Mesendoderm (in vitro differentiated cells): ENCODE measurements around the gene ALG1L2.
"Not testable (repeated sequence)": the region's sequence is repeated elsewhere in the genome, so short reads cannot be mapped to it uniquely, and the experiment has no call there.

Source experiments
- DNase-seq: peaks from one replicate; pipeline ENCODE4 v3.0.0; 2013
- H2AK5ac ChIP-seq: 2 replicates; pipeline ENCODE4 v1.6.1; 2013; ENCODE audit warnings: low read length, inconsistent platforms
- H2BK120ac ChIP-seq: 2 replicates; pipeline ENCODE4 v1.6.1; 2013; ENCODE audit warnings: low read depth, mild to moderate bottlenecking, low read length, moderate library complexity, mixed read lengths
- H2BK15ac ChIP-seq: replicated peaks from 2 replicates; pipeline ENCODE4 v1.6.1; 2013; ENCODE audit warnings: low read depth, mild to moderate bottlenecking, moderate library complexity
- H2BK5ac ChIP-seq: 2 replicates; pipeline ENCODE4 v1.6.1; 2013; ENCODE audit warnings: low read length, inconsistent platforms
- H3K18ac ChIP-seq: 2 replicates; pipeline ENCODE4 v1.6.1; 2013; ENCODE audit warnings: mild to moderate bottlenecking, low read length, mixed read lengths
- H3K23ac ChIP-seq: one replicate; pipeline ENCODE4 v1.6.1; 2013; ENCODE audit warnings: low read length
- H3K27ac ChIP-seq: 2 replicates; pipeline ENCODE4 v1.5.1; 2013; ENCODE audit warnings: low read depth, mild to moderate bottlenecking, inconsistent platforms, low read length, moderate library complexity
- H3K27me3 ChIP-seq: 2 replicates; pipeline ENCODE4 v1.6.1; 2013; ENCODE audit warnings: low read length, control low read depth, mild to moderate bottlenecking, inconsistent platforms; ENCODE audit not compliant: insufficient read depth, poor library complexity
- H3K36me3 ChIP-seq: 2 replicates; pipeline ENCODE4 v1.6.1; 2013; ENCODE audit warnings: low read length, inconsistent platforms; ENCODE audit not compliant: control insufficient read depth, insufficient read depth
- H3K4ac ChIP-seq: one replicate; pipeline ENCODE4 v1.6.1; 2013; ENCODE audit warnings: low read depth, mild to moderate bottlenecking, low read length, moderate library complexity
- H3K4me1 ChIP-seq: 2 replicates; pipeline ENCODE4 v1.6.1; 2013; ENCODE audit warnings: low read depth, low read length, inconsistent platforms; ENCODE audit not compliant: control insufficient read depth
- H3K4me2 ChIP-seq: 2 replicates; pipeline ENCODE4 v1.6.1; 2013; ENCODE audit warnings: low read length
- H3K4me3 ChIP-seq: 2 replicates; pipeline ENCODE4 v1.5.1; 2013; ENCODE audit warnings: mild to moderate bottlenecking, low read length
- H3K56ac ChIP-seq: one replicate; pipeline ENCODE4 v1.6.1; 2013; ENCODE audit warnings: low read length
- H3K79me1 ChIP-seq: 2 replicates; pipeline ENCODE4 v1.6.1; 2013; ENCODE audit warnings: low read length, inconsistent platforms
- H3K79me2 ChIP-seq: 2 replicates; pipeline ENCODE4 v1.6.1; 2013; ENCODE audit warnings: mild to moderate bottlenecking, low read length; ENCODE audit not compliant: control insufficient read depth, insufficient read depth
- H3K9ac ChIP-seq: 2 replicates; pipeline ENCODE4 v1.6.1; 2013; ENCODE audit warnings: low read length, inconsistent platforms
- H4K5ac ChIP-seq: one replicate; pipeline ENCODE4 v1.6.1; 2013; ENCODE audit warnings: low read length
- H4K8ac ChIP-seq: one replicate; pipeline ENCODE4 v1.6.1; 2013; ENCODE audit warnings: low read depth, mild to moderate bottlenecking, control low read depth, low read length, moderate library complexity
- WGBS: extraction: QIAGEN DNeasy Blood & Tissue Kit; methylation state at CpG from one replicate; pipeline ENCODE4 v1.1.7; 2013; ENCODE audit warnings: low lambda C conversion rate, missing lambda C conversion rate; ENCODE audit not compliant: insufficient coverage; ENCODE audit errors: extremely low coverage; 5-methylcytosine and 5-hydroxymethylcytosine counted together

ALG1L2 gene

GRCh38 chr3:130125406-130125805, 43.8 kb downstream of the ALG1L2 start:
- not testable (repeated sequence) for H3K23ac ChIP-seq, H3K27me3 ChIP-seq, H2BK120ac ChIP-seq, H3K79me2 ChIP-seq, H2BK15ac ChIP-seq, H3K4me1 ChIP-seq, H3K4me3 ChIP-seq, H3K4me2 ChIP-seq, H3K9ac ChIP-seq, H3K36me3 ChIP-seq, H2AK5ac ChIP-seq, H3K56ac ChIP-seq, H3K79me1 ChIP-seq, H4K5ac ChIP-seq, H3K27ac ChIP-seq, DNase-seq, H4K8ac ChIP-seq, H2BK5ac ChIP-seq, H3K4ac ChIP-seq, H3K18ac ChIP-seq
- WGBS: no CpG with 5 or more reads among the region's 2 CpGs

GRCh38 chr3:130136337-130136736, 54.7 kb downstream of the ALG1L2 start:
- peak; percentile 66 for DNase-seq
- no CpG with 5 or more reads among the region's 7 CpGs for WGBS
- not testable (repeated sequence) for H3K79me1 ChIP-seq, H2BK15ac ChIP-seq, H3K4me3 ChIP-seq, H3K27me3 ChIP-seq, H4K8ac ChIP-seq, H3K79me2 ChIP-seq, H3K23ac ChIP-seq, H3K4me1 ChIP-seq, H4K5ac ChIP-seq, H2AK5ac ChIP-seq, H3K4me2 ChIP-seq, H3K36me3 ChIP-seq
- Histone ChIP-seq H3K27ac (peak overlapping the region; percentile 59), H2BK120ac (peak overlapping the region; percentile 92), H3K18ac (peak overlapping the region; percentile 92), H2BK5ac (peak overlapping the region; percentile 91), H3K56ac (peak overlapping the region; percentile 80), H3K9ac (peak overlapping the region; percentile 50), H3K4ac (peak overlapping the region; percentile 68)

DNA sequence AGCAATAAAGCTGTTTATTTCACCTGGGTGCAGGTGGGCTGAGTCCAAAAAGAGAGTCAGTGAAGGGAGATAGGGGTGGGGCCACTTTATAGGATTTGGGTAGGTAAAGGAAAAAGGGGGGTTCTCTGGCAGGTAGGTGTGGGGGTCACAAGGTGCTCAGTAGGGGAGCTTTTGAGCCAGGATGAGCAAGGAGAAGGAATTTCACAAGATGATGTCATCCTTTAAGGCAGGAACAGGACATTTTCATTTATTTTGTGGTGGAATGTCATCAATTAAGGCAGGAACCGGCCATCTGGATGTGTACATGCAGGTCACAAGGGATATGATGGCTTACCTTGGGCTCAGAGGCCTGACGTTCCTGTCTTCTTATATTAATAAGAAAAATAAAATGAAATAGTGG, 56.1 kb downstream of the ALG1L2 start:
- H3K9ac ChIP-seq, H3K27me3 ChIP-seq, H3K4me1 ChIP-seq, H2AK5ac ChIP-seq, H3K79me1 ChIP-seq, H3K36me3 ChIP-seq, H3K4me3 ChIP-seq, H3K4me2 ChIP-seq, H3K27ac ChIP-seq, H4K5ac ChIP-seq, H2BK15ac ChIP-seq, H3K79me2 ChIP-seq, H4K8ac ChIP-seq, H3K23ac ChIP-seq: not testable (repeated sequence)
- peak overlapping the region; percentile 68 for H3K18ac ChIP-seq
- peak overlapping the region; percentile 34 for H3K56ac ChIP-seq
- no CpG with 5 or more reads among the region's 2 CpGs for WGBS
- peak overlapping the region; percentile 68 for H3K4ac ChIP-seq
- H2BK120ac ChIP-seq: peak overlapping the region; percentile 38
- DNase-seq: peak; percentile 47
- peak overlapping the region; percentile 31 for H2BK5ac ChIP-seq

DNA sequence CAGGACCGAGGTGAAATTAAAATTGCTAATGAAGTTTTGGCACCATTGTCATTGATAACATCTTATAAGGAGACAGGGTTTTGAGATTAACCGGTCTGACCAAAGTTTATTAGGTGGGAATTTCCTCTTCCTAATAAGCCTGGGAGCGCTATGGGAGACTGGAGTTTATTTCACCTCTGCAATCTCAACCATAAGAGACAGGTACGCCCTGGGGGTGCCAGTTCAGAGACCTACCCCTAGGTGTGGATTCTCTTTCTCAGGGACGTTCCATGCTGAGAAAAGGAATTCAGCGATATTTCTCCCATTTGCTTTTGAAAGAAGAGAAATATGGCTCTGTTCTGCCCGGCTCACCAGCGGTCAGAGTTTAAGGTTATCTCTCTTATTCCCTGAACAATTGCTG, 57.4 kb downstream of the ALG1L2 start:
- not testable (repeated sequence) for H3K4me1 ChIP-seq, H3K18ac ChIP-seq, H4K5ac ChIP-seq

GRCh38 chr3:130140756-130141155, 59.1 kb downstream of the ALG1L2 start:
- H3K56ac ChIP-seq: peak overlapping the region; percentile 64
- DNase-seq, H2AK5ac ChIP-seq, H3K4me3 ChIP-seq, H3K27me3 ChIP-seq, H3K79me1 ChIP-seq, H3K4me2 ChIP-seq, H3K9ac ChIP-seq, H3K79me2 ChIP-seq, H3K36me3 ChIP-seq, H3K27ac ChIP-seq, H4K5ac ChIP-seq, H4K8ac ChIP-seq, H2BK15ac ChIP-seq, H3K23ac ChIP-seq, H3K4me1 ChIP-seq: not testable (repeated sequence)
- peak overlapping the region; percentile 51 for H3K18ac ChIP-seq
- H3K4ac ChIP-seq: peak overlapping the region; percentile 70
- peak overlapping the region; percentile 63 for H2BK5ac ChIP-seq
- no CpG with 5 or more reads among the region's 16 CpGs for WGBS
- H2BK120ac ChIP-seq: peak overlapping the region; percentile 82

More for the DNA sequence above, 57.4 kb downstream of the ALG1L2 start:
- H3K23ac ChIP-seq, H3K56ac ChIP-seq, H3K79me1 ChIP-seq, H2BK5ac ChIP-seq, H3K79me2 ChIP-seq, H3K4ac ChIP-seq, H2BK15ac ChIP-seq, H2BK120ac ChIP-seq, H3K36me3 ChIP-seq, H3K9ac ChIP-seq, H3K4me3 ChIP-seq, H3K4me2 ChIP-seq, H2AK5ac ChIP-seq, H3K27ac ChIP-seq, H4K8ac ChIP-seq, H3K27me3 ChIP-seq: not testable (repeated sequence)
- WGBS: no CpG with 5 or more reads among the region's 8 CpGs
- peak; percentile 77 for DNase-seq

- not testable (repeated sequence) for H2BK15ac ChIP-seq, H3K4me1 ChIP-seq
Measured at GRCh38 chr3:130143648-130144327, 62.2 kb downstream of the ALG1L2 start.

More at GRCh38 chr3:130143648-130144327, 62.2 kb downstream of the ALG1L2 start:
- H3K79me2 ChIP-seq, H3K27ac ChIP-seq, H3K36me3 ChIP-seq, H4K5ac ChIP-seq, H3K23ac ChIP-seq, H3K79me1 ChIP-seq, H3K9ac ChIP-seq, H3K27me3 ChIP-seq, H4K8ac ChIP-seq, H2AK5ac ChIP-seq, H3K18ac ChIP-seq, H3K4me3 ChIP-seq, H3K4me2 ChIP-seq, H3K4ac ChIP-seq, H2BK120ac ChIP-seq, H2BK5ac ChIP-seq: not testable (repeated sequence)
- WGBS: no CpG with 5 or more reads among the region's 13 CpGs
- H3K56ac ChIP-seq: peak overlapping the region; percentile 56
- DNase-seq: peak; percentile 22
